ENCODE results near the gene LSM14B. TPM values are rescaled to one million over a fixed set of nuclear protein-coding genes. Genes with fewer than 3 reads are reported as not detected.

Gene LSM14B
- total RNA-seq, 1 experiment from 2014 or later: 73.5 TPM

GRCh38 chr20:62079166-62079565 is 43.1 kb upstream of the LSM14B start:
- peaks cover 19% of the 10 kb centered on the region for H3K27me3 Mint-ChIP-seq (ENCODE audit: low read depth)
- DNase-seq (ENCODE audit: low spot score) (no peak), ATAC-seq (no peak)
- no peaks in the 10 kb centered on the region for H3K4me1 Mint-ChIP-seq
- H3K4me3 Mint-ChIP-seq: no peak overlapping the region
- H3K27ac Mint-ChIP-seq: no peak overlapping the region
- POLR2A ChIA-PET: no interaction called here
- CTCF ChIA-PET: no interaction called here
- peaks cover 42% of the 10 kb centered on the region for H3K9me3 Mint-ChIP-seq
- TF ChIP-seq PREB (CRISPR knock-in tag; IDR thresholded peaks at IDR 0.05; ENCODE audit: borderline replicate concordance) (no peak), CDX4 (CRISPR knock-in tag; IDR thresholded peaks at IDR 0.05; ENCODE audit: borderline replicate concordance) (no peak), IRF1 (CRISPR knock-in tag; IDR thresholded peaks at IDR 0.05) (no peak), JUN (CRISPR knock-in tag; IDR thresholded peaks at IDR 0.05) (no peak), ZNF423 (CRISPR knock-in tag; IDR thresholded peaks at IDR 0.05) (no peak), ZSCAN18 (CRISPR knock-in tag; IDR thresholded peaks at IDR 0.05) (no peak), ZNF532 (CRISPR knock-in tag; IDR thresholded peaks at IDR 0.05; ENCODE audit: borderline replicate concordance) (no peak), MLX (CRISPR knock-in tag; IDR thresholded peaks at IDR 0.05) (no peak), USF2 (CRISPR knock-in tag; IDR thresholded peaks at IDR 0.05) (no peak), ATF1 (CRISPR knock-in tag; IDR thresholded peaks at IDR 0.05) (no peak), ARID4B (CRISPR knock-in tag; IDR thresholded peaks at IDR 0.05; ENCODE audit: borderline replicate concordance) (no peak), ZNF121 (CRISPR knock-in tag; IDR thresholded peaks at IDR 0.05) (no peak), CTCF (IDR thresholded peaks at IDR 0.05) (no peak), TEAD1 (CRISPR knock-in tag; IDR thresholded peaks at IDR 0.05) (no peak), OVOL2 (CRISPR knock-in tag; IDR thresholded peaks at IDR 0.05; ENCODE audit: borderline replicate concordance) (no peak), FOXJ3 (CRISPR knock-in tag; IDR thresholded peaks at IDR 0.05; ENCODE audit: borderline replicate concordance) (no peak), E2F1 (CRISPR knock-in tag; IDR thresholded peaks at IDR 0.05) (no peak), CREM (CRISPR knock-in tag; IDR thresholded peaks at IDR 0.05) (no peak)
- peaks cover 21% of the 10 kb centered on the region for H3K36me3 Mint-ChIP-seq
